NCI-H69 (cell line): ENCODE measurements around the gene PTPN2.
A peak's percentile ranks its signal among the peaks of the same experiment; 100 is the strongest.
"Not testable (repeated sequence)": the region's sequence is repeated elsewhere in the genome, so short reads cannot be mapped to it uniquely, and the experiment has no call there.

Source experiments
- DNase-seq: peaks from one replicate; lab custom pipeline; 2025; lab: John Stamatoyannopoulos, UW

Gene PTPN2

DNA sequence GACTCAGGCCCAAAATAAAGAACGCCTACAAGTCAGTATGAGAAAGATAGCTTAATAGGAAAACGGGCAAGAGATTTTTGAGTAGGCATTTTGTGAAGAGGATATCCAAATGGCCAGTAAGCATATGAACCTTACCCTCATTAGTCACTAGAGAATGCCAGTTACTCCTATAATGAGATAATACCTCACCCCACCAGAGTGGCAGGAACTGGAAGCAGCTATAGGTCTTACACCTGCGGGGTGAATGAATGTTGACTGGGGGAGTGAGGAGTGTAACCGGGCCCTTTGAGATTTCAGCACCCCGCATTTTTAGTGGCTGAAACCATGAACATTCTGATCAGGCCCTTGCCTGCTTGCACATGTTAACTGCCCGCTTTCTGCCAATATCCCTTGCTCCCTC, 7.5 kb upstream of the PTPN2 start:
- no peak for DNase-seq

DNA sequence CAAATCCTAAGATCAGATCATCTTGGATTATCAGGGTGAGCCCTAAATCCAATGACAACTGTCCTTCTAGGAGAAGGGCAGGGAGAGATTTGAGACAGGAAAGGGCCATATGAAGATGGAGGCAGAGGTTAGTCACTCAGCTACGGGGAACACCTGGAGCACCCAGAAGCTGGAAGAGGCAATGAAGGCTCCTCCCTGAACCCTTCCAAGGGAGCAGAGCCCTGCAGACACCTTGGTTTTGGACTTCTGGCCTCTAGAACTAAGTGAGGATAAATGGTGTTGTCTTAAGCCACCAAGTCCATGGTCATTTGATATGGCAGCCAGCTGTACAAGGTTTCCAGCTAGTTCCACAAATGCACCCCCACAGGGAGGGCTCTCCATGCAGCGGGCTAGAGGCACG, 6.9 kb upstream of the PTPN2 start:
- peak; percentile 26 for DNase-seq

DNA sequence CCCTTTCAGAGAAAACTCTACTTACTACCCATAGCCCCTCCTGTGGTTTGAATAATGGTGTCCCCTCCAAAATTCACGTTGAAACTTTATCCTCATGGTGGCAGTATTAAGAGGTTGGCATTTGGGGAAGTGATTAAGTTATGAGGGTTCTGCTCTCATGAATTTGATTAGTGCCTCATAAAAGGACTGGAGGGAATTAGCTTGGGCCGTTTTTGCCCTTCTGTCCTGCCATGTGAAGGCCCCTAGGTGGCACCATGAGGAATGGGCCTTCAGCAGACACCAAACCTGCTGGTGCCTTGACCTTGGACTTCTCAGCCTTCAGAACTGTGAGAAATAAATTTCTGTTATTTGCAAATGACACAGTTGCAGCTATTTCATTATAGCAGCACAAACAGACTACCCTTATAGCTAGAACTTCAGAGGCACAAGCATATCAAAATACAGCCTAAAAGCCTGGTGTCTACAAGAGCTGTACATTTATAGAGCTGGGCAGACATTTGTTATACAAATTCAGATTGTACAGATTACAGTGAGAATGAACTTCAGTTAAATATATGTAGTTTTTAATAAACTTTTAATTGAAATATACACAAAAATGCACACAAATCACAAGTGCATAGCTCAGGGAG, 2.6 kb upstream of the PTPN2 start:
- peak; percentile 56 for DNase-seq

DNA sequence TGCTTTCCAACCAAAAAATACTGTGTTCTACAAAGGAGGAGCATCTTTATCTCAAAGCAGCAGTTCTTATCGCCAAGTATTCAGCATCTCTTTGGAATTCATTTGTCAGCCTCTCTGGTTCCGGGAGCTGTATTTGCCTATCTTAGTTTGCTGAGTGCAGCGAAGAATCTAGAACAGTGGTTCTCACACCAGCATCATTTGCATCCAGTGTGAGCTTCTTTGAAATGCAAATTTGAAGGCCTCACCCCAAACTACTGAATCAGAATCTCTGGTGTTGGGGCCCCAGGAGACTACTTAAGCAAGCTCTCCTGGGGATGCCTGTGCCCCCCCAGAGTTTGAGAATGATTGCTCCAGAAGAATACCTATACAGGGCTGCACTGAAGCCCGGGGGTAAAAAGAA, 1.5 kb upstream of the PTPN2 start:
- no peak for DNase-seq

DNA sequence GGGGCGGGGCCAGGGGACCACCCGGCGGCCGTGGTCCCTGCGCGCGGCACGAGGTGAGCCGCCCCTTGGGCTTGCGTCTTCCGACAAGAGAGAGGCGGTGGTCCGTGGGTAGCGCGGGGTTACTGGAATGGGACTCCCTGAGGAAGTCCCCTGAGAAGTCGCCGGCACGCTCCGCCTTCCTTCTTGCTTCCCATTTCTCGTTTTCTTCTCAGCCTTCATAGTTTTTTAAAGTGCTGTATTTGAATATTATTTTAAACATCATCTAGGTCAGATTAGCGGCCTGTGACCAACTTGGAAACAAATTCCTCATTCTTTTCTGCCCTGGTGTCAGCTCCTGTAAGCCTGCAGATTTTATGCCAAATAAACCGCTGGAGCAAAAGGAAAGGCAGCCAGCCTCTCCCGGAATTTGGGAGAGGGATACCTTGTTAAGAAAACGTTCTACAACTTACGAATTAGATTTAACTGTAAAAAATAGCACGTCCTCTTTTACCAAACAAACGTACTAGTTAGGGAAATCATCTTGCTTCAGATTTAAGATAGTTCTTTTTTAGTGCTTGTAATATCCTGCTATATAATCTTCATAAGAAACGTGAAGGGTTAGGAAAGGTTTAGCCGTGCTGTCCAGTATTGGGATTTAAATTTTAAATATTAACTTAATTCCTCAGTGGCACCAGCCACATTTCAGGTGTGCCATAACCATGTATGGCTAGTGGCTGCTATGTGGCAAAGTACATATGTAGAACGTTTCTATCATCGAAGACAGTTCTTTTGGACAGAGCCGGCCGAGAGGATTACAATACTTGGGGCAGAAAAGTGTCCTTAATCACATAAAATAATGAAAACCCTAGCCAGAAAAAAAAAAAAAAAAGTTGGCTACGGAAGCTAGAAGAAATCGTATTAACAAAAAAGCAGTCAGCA, 628 bp upstream of the PTPN2 start:
- DNase-seq, result peak; percentile 69

DNA sequence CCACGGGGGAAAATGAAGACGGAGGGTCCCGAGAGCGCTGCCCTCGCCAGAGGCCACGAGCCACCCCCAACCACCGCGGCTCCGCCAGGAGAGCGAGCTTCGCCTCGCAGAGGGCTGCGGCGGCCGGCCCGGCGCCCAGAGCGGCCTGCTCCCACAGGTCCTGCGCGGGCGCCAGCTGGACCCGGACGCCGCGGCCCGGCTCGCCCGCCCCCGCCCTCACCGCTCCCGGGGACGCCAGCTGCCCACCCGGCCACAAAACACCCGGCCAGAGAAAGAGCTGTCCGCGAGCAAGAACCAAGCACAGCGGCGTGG, 709 bp downstream of the PTPN2 start:
- peak; percentile 76 for DNase-seq

DNA sequence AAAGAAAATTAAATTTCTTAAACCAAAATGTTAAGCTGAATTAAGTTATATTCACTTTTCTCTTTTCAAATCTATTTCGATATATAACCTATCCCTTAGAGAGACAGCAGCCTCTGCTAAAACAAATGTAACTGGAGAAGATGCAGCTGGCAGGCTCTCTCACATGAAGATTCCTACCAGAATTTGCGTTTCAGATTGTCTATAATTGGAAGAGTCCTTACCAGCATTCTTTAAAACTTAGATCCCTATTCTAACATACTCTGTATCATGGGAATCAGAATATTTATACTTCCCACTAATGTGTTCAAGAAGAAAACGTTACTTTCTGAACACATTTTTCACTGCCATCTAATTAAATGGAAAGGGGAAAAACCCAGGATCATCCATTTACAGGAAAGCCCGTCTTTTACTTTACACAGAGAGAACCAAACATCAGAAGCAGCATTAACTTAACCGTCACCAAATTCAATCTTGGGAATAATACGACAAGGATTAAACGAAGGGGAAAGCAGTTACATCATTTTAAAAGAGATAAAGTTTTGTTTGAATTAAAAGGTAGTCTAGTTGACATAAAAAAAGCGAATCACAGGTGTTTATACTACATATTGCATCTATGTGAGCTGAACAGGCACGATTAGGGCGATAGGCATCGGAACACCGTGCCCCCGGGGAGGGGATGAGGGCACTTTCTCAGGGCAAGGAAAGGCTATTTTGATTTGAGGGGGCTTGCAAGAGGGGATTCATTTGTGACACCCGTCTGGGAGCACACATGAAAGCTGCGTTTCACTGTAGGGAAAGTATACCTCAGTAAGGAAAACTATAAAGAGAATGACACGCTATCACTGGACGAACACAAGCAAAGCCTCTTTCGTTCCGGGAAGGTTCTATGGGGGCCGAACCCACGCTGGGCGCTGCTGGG, 1.3 kb downstream of the PTPN2 start:
- DNase-seq, result peak; percentile 59

DNA sequence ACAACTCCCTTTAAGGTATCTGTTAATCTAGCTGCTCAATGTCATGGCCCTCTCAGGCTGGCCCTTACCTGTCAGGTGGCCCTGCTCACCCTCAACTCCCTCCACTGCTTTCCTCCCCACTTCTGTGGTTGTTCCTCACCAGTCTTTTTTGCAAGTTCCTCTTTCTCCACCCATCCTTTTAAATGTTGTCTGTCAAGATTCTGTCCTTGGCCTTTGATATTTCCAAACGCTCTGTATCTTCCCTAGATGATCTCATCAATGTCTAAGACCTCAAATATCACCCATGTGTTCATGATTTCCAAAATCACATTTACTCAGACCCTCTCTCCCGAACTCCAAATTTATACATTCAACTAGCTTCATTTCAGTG, 3.5 kb downstream of the PTPN2 start:
- no peak for DNase-seq

DNA sequence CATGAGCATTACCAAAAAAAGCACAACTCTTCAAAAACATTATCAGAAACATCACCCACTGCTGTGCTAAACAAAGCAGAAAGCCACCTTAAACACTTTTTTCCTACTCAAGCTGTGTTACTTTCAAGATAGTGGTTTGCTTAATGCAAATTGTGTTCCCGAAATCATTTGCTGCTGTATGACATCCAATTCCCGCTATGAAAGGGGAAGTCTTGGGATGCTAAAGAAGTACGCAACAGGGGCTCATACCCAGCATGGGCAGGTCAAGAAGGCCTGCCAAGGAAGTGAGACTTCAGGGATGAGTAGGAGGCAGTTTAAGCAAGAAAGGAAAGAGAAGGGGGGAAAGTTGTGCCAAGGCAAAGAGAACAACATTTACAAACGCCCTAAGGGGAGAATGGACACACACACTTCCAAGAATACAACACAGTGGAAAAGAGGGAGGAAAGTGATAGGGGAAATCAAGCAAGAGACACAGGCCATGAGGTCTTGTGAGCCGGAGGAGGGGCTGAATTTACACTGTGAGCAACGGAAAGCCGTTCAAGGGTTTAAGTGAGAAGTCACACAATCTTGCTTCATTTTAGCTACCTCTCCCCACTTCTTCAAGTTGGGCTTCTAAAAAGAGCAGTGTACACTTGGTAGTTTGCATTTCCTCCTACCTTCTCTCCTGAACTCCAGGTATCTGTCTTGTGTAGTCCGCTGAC, 4.0 kb downstream of the PTPN2 start:
- DNase-seq, result no peak

DNA sequence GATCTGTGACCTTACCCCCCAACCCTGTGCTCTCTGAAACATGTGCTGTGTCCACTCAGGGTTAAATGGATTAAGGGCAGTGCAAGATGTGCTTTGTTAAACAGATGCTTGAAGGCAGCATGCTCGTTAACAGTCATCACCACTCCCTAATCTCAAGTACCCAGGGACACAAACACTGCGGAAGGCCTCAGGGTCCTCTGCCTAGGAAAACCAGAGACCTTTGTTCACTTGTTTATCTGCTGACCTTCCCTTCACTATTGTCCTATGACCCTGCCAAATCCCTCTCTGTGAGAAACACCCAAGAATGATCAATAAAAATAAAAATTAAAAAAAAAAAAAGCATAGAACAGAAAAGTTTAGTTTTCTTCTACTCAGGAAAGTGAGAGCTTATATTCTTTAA, 9.0 kb downstream of the PTPN2 start:
- DNase-seq, result not testable (repeated sequence)

DNA sequence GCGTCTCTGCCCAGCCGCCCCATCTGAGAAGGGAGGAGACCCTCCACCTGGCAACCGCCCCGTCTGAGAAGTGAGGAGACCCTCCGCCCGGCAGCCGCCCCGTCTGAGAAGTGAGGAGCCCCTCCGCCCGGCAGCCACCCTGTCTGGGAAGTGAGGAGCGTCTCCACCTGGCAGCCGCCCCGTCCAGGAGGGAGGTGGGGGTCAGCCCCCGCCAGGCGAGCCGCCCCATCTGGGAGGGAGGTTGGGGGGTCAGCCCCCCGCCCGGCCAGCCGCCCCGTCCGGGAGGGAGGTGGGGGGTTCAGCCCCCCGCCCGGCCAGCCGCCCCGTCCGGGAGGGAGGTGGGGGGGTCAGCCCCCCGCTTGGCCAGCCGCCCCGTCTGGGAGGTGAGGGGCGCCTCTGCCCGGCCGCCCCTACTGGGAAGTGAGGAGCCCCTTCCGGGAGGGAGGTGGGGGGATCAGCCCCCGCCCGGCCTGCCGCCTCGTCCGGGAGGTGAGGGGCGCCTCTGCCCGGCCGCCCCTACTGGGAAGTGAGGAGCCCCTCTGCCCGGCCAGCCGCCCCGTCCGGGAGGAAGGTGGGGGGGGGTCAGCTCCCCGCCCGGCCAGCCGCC, 10.0 kb downstream of the PTPN2 start:
- DNase-seq, result not testable (repeated sequence)

DNA sequence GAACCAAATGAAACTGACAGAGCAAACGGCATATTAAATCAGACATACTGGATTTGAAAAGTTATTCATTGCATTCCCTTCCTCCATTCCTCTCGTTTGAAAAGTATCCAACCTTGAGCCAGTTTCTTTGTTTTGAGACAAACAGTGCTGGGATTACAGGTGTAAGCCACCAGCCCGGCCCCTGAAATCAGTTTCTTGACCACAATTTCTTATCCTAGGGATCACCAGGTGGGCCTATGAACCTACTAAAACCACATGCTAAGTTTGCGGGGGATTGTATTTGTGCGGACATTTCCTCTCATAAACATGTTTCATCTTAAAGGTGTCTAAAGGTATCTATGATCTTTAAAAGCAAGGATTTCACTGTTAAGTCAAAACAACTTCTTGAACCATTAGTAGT, 11.6 kb downstream of the PTPN2 start:
- no peak for DNase-seq

DNA sequence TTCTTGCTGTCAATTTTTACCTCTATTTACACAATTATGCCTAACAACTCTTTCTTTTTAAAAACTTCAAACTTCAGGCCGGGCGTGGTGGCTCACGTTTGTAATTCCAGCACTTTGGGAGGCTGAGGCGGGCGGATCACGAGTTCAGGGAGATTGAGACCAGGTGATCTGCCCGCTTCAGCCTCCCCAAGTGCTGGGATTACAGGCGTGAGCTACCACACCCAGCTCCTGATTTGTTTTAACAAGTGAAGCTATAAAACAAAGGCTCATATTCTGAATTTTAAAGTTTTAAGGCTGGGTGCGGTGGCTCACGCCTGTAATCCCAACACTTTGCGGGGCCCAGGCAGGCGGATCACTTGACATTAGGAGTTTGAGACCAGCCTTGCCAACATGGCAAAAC, 15.5 kb downstream of the PTPN2 start:
- DNase-seq, result no peak

DNA sequence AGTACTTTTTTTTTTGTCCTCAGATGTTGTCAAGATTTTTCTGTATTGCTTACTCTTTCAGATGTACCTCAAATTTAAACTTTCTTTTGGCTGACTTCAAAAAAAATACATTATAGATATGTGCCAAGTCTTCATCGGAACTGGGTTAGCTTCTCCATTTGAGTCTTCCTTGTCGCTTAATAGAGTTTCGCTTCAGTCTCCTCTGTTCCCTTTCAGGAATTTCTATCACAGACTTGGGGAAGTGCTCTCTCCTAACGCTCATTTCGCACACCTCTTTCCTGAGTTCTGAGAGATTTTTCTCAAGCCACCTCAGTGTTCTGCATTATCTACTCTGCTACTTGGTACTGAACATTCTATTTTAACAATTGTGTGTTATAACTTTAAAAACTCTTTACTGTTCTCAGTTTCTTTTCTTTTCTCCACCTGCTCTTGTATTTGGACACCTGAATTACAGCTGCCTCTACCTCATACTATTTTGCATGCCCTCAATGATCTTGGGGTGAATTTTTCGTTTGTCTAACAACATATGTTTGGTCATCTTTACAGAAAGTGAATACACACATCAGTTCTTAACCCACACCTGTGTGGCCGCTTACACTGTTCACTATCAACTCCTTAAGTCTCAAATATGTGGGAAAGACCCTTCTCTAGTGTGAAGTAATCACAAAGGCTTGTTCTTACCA, 16.5 kb downstream of the PTPN2 start:
- no peak for DNase-seq

DNA sequence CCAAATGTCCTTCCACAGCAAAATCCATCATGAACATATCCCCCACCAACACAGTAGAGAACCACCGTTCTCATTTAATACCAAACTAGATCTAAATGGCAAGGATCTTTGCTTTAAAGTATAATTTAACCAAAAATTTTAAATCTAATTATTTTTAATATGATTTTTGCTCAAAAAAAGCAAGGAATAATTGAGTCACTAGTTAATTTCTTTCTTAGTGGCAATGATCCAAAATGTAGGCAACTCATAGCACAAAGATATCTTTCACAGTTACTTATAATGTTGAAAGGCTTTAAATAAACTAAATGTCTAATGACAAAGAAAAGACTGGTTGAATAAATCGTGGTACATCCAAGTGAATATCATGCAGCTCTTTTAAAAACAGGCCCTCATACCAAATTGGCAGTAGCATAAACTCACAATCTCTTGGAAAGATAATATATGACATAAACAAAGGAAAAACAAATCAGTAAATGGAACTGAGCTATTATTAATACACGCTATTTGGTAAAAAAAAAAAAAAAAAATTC, 20.3 kb downstream of the PTPN2 start:
- DNase-seq, result no peak

DNA sequence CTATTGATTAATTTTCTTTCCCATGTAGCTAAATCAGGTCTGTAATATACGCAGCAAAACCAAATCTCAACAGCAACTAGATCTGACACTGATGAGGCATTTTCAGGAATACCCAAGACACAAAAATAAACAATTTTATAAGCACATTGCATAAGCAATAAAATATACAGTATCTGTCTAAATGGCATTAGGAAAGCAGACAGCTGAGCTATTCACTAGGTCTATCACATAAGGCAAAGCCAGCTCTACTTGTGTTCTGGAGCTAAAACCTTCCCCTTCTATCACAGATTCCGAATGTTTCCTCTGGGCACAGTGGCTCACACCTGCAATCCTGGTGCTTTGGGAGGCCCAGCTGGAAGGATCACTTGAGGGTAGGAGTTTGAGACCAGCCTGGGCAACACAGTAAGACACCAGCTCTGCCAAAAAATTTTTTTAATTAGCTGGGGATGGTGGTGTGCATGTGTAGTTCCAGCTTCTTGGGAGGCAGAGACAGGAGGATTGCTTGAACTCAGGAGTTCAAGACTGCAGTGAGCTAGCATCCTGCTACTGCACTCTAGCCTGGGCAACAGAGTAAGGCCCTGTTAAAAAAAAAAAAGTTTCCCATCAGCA, 21.1 kb downstream of the PTPN2 start:
- DNase-seq, result no peak

DNA sequence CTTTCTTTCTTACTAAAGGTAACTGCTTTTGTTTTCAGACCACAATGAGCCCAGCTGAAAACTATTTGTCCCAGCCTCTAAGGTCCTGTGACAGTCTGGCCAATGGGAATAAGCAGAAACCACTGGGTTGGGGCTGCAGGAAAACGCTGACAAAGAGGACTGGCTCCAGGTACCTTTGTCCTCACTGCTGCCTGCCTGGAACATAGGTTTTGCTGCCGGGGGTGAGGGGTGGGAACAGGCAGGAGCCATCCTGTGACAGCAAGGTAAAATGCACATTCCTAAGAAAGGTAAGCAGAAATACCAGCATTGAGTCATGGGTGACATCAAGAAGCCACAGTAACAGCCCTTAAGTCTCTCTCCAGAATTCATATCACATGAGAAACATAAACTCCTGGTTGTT, 21.6 kb downstream of the PTPN2 start:
- peak; percentile 45 for DNase-seq

DNA sequence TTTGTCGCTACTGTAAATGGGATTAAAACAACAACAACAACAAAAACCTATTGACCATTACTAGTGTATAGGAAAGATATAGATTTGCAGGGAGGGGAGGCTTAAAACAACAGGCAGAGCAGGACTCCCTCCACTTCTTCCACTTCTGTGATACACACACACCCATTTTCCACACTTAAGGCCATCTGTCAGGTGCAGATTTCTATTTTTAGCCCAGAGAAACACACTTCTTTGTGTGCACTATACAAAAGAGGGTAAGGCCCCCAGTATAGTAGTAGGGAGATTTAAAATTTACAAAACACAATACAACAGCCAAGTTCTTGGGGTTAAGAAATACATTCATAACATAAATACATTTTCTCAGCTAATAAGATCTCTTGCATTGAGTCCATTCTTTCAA, 22.4 kb downstream of the PTPN2 start:
- peak; percentile 69 for DNase-seq

DNA sequence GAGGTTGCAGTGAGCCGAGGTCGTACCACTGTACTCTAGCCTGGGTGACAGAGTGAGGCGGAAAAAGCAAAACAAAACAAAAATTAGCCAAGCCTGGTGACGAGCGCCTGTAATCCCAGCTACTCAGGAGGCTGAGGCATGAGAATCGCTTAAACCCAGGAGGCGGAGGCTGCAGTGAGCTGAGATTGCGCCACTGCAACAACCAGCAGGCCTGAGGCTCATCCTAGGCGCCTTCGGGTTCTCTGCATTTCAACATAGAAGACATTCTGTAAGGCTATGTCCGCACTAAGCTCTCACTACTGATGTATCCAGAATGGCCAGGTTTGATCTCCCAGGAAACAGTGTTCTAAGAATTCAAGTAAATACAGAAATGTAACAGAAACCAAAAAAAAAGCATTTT, 23.5 kb downstream of the PTPN2 start:
- DNase-seq, result no peak

DNA sequence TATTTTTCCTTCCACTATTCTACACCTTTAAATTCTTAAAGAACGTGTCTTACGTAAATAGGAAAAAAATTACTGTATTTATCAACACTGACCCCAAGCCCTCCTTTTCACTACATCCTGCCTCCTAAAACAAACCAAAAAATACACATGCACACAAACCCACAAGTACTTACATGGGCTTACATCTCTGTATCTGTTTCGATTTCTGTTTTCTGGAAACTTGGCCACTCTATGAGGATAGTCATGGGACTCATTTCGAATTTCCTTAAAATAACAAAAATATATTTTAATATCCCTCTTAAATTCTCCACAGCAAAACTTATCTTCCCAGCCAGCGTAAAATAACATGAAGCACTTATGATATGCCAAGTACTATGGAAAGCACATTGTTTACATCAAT, 25.0 kb downstream of the PTPN2 start:
- DNase-seq, result no peak
